BLaER1 (cell line): ENCODE data around the gene POTEI.
"Not testable (repeated sequence)": the region's sequence is repeated elsewhere in the genome, so short reads cannot be mapped to it uniquely, and the experiment has no call there.

ENCODE experiments used
- H3K27ac ChIP-seq: shearing (Covaris generic); formaldehyde crosslinking; 2 replicates; pipeline ENCODE4 v1.8.1; 2022
- H3K27me3 ChIP-seq: shearing (Covaris generic); formaldehyde crosslinking; 2 replicates; pipeline ENCODE4 v1.8.1; 2022
- H3K36me3 ChIP-seq: shearing (Covaris generic); formaldehyde crosslinking; 2 replicates; pipeline ENCODE4 v1.8.1; 2022
- H3K4me1 ChIP-seq: shearing (Covaris generic); formaldehyde crosslinking; 2 replicates; pipeline ENCODE4 v1.8.1; 2022
- H3K4me2 ChIP-seq: shearing (Covaris generic); formaldehyde crosslinking; 2 replicates; pipeline ENCODE4 v1.8.1; 2022
- H3K4me3 ChIP-seq: shearing (Covaris generic); formaldehyde crosslinking; 2 replicates; pipeline ENCODE4 v1.8.1; 2022
- H3K9ac ChIP-seq: shearing (Covaris generic); formaldehyde crosslinking; 2 replicates; pipeline ENCODE4 v1.8.1; 2022
- H3K9me3 ChIP-seq: shearing (Covaris generic); formaldehyde crosslinking; 2 replicates; pipeline ENCODE4 v1.8.1; 2022
- H4K20me1 ChIP-seq: shearing (Covaris generic); formaldehyde crosslinking; 2 replicates; pipeline ENCODE4 v1.8.1; 2022

The POTEI gene

GRCh38 chr2:130509228-130509627 is at the start of gene POTEI:
Gene POTEI, minus strand, starts transcription at chr2:130509328. Its CDS starts 93 bp downstream, at chr2:130509235.
- not testable (repeated sequence) for H4K20me1 ChIP-seq, H3K9me3 ChIP-seq, H3K4me1 ChIP-seq, H3K36me3 ChIP-seq, H3K4me3 ChIP-seq, H3K4me2 ChIP-seq, H3K27me3 ChIP-seq, H3K27ac ChIP-seq, H3K9ac ChIP-seq

DNA sequence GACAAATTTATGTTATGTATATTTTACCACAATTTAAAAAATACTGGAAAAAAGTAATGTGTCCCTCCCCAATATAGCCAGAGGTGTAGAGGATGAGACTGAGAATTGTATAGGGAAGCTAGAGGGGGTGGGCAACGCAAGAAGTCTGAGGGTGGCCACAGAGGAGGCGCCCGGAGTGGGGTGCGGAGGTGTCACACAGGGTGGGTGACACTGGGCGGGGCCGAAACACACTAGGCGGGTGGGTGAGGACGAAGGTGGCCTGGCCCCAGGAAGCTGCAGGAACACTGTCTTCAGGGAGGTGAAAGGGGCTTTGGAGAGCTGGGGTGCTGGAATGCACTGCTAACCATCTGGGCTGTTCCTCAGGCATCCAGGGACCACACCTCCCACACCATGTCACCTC is 47.3 kb upstream of the POTEI start:
- H3K9me3 ChIP-seq, H4K20me1 ChIP-seq, H3K27ac ChIP-seq, H3K4me1 ChIP-seq, H3K36me3 ChIP-seq, H3K4me2 ChIP-seq, H3K4me3 ChIP-seq, H3K27me3 ChIP-seq, H3K9ac ChIP-seq: not testable (repeated sequence)

DNA sequence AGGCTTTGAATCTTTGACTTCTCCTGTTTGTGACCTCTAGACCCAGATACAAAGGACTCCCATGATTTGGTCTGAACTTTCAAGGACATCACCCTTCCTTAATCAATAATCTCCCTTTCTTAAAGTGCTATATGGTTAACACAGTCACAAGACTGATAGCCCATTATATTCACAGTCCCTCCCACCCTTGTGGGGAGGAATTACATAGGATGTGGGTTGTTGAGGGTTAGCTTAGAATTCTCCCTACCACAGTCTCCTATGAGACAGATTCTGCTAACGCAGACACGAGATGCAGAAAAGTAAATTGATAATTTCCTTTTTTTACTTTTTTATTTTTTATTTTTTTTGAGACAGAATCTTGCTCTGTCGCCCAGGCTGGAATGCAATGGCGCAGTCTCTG is 45.0 kb upstream of the POTEI start:
- H3K27me3 ChIP-seq, H3K27ac ChIP-seq, H3K4me3 ChIP-seq, H3K4me2 ChIP-seq, H3K4me1 ChIP-seq, H3K36me3 ChIP-seq, H3K9me3 ChIP-seq, H3K9ac ChIP-seq, H4K20me1 ChIP-seq: not testable (repeated sequence)

GRCh38 chr2:130549475-130549874 is 40.3 kb upstream of the POTEI start:
- not testable (repeated sequence) for H3K4me3 ChIP-seq, H3K9me3 ChIP-seq, H3K4me1 ChIP-seq, H3K36me3 ChIP-seq, H4K20me1 ChIP-seq, H3K27ac ChIP-seq, H3K27me3 ChIP-seq, H3K9ac ChIP-seq, H3K4me2 ChIP-seq

- H3K4me3 ChIP-seq, H3K9me3 ChIP-seq, H3K27ac ChIP-seq, H3K27me3 ChIP-seq, H3K4me1 ChIP-seq, H3K9ac ChIP-seq, H4K20me1 ChIP-seq, H3K36me3 ChIP-seq, H3K4me2 ChIP-seq: not testable (repeated sequence)
Observed at GRCh38 chr2:130548418-130548817, 39.3 kb upstream of the POTEI start.

GRCh38 chr2:130544978-130545377 is 35.9 kb upstream of the POTEI start:
- H3K27me3 ChIP-seq, H3K9ac ChIP-seq, H3K4me1 ChIP-seq, H4K20me1 ChIP-seq, H3K4me3 ChIP-seq, H3K4me2 ChIP-seq, H3K36me3 ChIP-seq, H3K9me3 ChIP-seq, H3K27ac ChIP-seq: not testable (repeated sequence)

DNA sequence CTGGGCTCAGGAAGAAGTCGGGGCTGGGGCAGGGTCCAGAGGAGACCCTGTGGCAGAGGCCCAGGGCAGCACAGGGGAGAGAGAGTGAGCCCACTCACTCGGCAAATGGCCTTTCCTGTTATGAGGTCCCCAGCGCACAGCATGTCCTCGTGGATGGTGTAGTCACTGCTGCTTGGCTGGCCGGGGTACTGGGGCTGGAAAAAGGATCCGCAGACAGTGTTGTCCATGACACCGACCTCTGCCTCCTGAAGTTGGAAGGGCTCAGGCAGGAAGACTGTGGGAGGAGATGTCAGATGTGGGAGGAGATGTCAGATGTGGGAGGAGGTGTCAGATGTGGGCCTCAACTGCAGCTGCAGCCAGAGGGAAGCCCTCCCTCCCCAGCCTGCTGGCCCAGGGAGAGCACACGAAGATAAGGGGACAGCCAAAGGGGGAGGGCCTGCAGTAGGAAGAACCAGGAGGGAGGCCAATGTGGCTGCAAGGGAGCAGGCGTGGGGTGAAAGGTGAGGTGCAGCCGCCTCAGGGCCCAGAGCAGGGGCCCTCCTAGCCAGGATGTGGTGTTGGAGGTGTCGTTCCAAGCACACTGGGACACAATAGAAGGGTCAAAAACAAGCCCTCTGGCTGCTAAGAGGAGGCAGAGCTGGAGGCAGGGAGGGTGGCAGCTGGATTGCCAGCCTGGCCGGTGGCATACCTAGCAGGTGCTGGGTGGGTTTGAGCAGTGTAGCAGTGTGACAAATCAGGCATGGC is 34.8 kb upstream of the POTEI start:
- H3K4me3 ChIP-seq, H3K9ac ChIP-seq, H3K36me3 ChIP-seq, H3K27ac ChIP-seq, H3K4me1 ChIP-seq, H3K4me2 ChIP-seq, H3K9me3 ChIP-seq, H3K27me3 ChIP-seq, H4K20me1 ChIP-seq: not testable (repeated sequence)

DNA sequence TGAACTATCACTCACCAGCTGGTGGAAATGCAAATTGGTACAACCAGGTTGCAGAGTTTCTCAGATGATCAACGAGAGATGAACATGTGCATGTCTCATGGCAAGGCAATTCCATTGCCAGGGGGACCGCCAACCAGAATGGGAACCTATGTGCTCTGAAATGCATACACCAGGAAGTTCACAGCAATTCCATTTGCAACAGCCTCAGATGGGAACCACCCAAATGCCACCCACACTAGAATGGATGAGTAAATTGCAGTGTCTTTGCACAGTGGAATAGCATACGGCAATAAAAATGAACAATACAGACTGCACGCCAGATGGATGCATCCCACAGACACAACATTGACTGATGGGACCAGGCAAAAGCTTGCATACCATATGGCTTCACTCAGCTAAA is 33.7 kb upstream of the POTEI start:
- not testable (repeated sequence) for H3K4me2 ChIP-seq, H3K27me3 ChIP-seq, H3K4me3 ChIP-seq, H3K9me3 ChIP-seq, H3K9ac ChIP-seq, H3K27ac ChIP-seq, H4K20me1 ChIP-seq, H3K4me1 ChIP-seq, H3K36me3 ChIP-seq

DNA sequence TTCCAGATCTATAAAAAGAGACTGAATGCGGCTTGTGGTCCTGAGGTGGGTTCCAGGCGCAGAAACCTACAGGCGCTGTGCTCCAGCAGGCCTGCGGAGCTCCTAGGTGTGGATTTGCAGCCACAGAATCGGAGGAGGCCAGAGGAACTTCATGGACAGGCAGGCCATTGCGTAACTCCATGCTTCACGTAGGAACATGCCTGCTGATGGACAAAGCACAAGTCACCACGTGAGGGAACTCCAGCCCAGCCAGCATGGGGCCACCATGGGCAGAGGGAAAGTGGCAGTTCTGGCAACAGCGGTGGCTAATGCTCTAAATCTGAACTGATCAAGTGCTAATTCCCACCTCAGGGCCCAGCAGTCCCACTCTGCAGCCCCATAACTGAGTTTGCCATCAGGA is 29.1 kb upstream of the POTEI start:
- H3K4me1 ChIP-seq, H3K27me3 ChIP-seq, H3K4me3 ChIP-seq, H3K9ac ChIP-seq, H4K20me1 ChIP-seq, H3K27ac ChIP-seq, H3K4me2 ChIP-seq, H3K36me3 ChIP-seq, H3K9me3 ChIP-seq: not testable (repeated sequence)

DNA sequence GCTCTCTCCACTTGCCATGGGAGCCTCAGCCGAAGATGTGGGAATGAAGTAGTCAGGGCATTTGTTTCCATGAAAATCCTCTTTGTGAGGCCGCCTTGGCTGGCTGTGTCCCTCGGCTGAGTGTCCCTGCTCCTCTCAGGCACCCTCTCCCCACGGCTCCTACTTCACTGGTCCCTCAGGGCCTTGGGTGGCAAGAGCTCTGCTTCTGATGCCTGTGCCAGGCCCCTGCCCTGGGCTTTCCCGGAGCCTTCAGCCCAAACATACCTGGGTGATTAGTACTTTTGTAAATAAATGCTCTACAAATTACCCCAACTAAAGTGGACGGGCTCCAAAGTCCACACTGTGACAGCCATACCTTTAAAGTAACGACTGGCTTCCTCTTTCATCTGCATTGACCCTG is 27.5 kb upstream of the POTEI start:
- H3K36me3 ChIP-seq, H3K4me2 ChIP-seq, H4K20me1 ChIP-seq, H3K4me1 ChIP-seq, H3K27me3 ChIP-seq, H3K9me3 ChIP-seq, H3K4me3 ChIP-seq, H3K9ac ChIP-seq, H3K27ac ChIP-seq: not testable (repeated sequence)

- H3K27ac ChIP-seq, H3K4me3 ChIP-seq, H3K27me3 ChIP-seq, H3K4me1 ChIP-seq, H3K4me2 ChIP-seq, H3K36me3 ChIP-seq, H3K9me3 ChIP-seq, H4K20me1 ChIP-seq, H3K9ac ChIP-seq: not testable (repeated sequence)
Observed at GRCh38 chr2:130531672-130532071, 22.5 kb upstream of the POTEI start.

DNA sequence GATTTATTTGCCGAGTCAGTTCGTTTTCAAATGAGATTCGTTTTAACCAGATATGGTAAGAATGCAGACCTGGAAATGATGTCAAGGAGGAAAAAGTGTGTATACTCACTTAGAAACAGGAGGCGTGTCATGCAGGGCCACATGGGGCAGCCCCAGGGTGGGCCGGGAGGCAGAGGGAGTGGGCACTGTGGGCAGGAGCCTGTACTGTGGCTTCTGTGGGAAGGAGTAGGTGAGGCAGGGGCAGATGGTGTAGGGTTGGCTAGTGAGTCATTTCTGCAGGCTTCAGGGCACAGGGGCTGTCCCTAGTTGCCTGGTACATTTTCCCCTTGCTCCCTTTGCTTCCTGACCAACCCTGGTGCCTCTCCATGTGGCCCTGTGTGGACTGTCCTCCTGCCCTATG is 22.1 kb upstream of the POTEI start:
- H3K9ac ChIP-seq, H3K27ac ChIP-seq, H4K20me1 ChIP-seq, H3K4me2 ChIP-seq, H3K9me3 ChIP-seq, H3K4me3 ChIP-seq, H3K36me3 ChIP-seq, H3K27me3 ChIP-seq, H3K4me1 ChIP-seq: not testable (repeated sequence)

DNA sequence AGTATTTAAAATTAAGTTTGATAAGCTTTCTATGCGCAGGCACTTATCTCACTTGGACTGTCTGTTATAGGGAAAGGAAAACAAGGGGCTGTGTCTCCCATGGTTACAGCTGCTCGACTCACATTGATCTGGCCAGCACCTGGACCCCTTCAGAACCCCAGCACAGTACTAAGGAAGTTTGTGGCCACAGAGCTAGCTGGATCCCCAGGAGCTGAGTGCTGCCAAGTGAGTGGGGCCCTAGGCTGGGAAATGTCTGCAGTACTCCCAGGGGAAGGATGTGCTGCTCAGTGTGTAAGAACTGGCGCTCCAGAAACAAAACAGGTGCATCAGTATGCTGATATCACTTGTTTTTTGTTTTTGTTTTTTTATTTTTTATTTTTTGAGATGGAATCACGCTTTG is 21.1 kb upstream of the POTEI start:
- H3K27me3 ChIP-seq, H3K9me3 ChIP-seq, H3K4me2 ChIP-seq, H3K36me3 ChIP-seq, H3K4me3 ChIP-seq, H3K4me1 ChIP-seq, H4K20me1 ChIP-seq, H3K27ac ChIP-seq, H3K9ac ChIP-seq: not testable (repeated sequence)

- not testable (repeated sequence) for H3K9ac ChIP-seq, H3K9me3 ChIP-seq, H3K4me3 ChIP-seq, H3K36me3 ChIP-seq, H3K27ac ChIP-seq, H3K27me3 ChIP-seq, H3K4me2 ChIP-seq, H3K4me1 ChIP-seq, H4K20me1 ChIP-seq
Observed at GRCh38 chr2:130529545-130529944, 20.4 kb upstream of the POTEI start.

GRCh38 chr2:130527365-130527967 is 18.3 kb upstream of the POTEI start:
- not testable (repeated sequence) for H3K4me3 ChIP-seq, H3K27me3 ChIP-seq, H4K20me1 ChIP-seq, H3K4me1 ChIP-seq, H3K36me3 ChIP-seq, H3K4me2 ChIP-seq, H3K9me3 ChIP-seq, H3K27ac ChIP-seq, H3K9ac ChIP-seq
